GM12801 (cell line): ENCODE measurements around the gene RUNDC3A.

ENCODE experiments used
- CTCF ChIP-seq: IDR thresholded peaks from one replicate; pipeline ENCODE4 v1.5.1; 2011; ENCODE audit warnings: control low read depth; ENCODE audit not compliant: insufficient read length; ENCODE audit errors: extremely low read depth

Gene RUNDC3A

GRCh38 chr17:44333371-44333770 is 25.0 kb downstream of the RUNDC3A start:
- TF ChIP-seq CTCF = no peak

- TF ChIP-seq CTCF = no peak
These were observed 25.9 kb downstream of the RUNDC3A start for GRCh38 chr17:44334315-44334714.

DNA sequence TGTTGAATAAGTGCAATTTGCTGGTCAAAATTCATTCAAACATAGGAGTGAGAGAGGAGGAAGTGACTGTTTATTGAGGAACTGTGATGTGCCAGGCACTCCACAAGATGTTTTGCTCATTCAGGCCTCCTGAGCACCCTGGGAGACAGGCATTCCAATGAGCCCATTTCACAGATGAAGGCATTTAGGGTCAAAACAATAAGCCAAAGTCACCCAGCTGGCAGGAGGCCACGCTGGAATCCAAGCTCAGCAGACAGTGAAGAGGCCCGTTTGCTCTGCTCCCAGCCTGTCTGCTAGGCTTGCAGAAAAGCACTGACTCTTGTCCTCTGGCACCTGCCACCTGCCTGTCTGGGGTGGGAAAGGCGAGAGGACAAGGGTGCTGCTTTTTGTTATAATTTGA is 26.3 kb downstream of the RUNDC3A start:
- no peak for TF ChIP-seq CTCF

- TF ChIP-seq CTCF = no peak
These were observed 27.2 kb downstream of the RUNDC3A start for GRCh38 chr17:44335564-44335963.

GRCh38 chr17:44335968-44336367 is 27.6 kb downstream of the RUNDC3A start:
- TF ChIP-seq CTCF = no peak

DNA sequence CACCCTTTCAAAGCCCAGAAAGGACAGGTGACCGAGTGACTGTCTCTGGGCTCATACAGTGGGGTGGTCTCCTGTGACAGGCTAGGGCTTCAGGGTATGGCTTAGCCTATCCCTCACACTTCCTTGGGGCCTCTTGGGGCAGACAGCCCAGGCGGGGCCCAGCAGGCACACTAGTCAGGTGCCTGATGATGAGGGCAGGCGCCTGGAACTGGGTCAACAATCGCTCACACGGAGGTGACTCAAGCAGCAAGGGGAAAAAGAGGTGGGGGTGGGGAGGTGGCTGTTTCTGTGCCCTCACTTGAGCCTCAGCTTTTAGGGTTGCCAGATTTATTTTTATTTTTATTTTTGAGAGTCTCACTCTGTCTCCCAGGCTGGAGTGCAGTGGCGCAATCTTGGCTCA is 30.3 kb downstream of the RUNDC3A start:
- no peak for TF ChIP-seq CTCF

DNA sequence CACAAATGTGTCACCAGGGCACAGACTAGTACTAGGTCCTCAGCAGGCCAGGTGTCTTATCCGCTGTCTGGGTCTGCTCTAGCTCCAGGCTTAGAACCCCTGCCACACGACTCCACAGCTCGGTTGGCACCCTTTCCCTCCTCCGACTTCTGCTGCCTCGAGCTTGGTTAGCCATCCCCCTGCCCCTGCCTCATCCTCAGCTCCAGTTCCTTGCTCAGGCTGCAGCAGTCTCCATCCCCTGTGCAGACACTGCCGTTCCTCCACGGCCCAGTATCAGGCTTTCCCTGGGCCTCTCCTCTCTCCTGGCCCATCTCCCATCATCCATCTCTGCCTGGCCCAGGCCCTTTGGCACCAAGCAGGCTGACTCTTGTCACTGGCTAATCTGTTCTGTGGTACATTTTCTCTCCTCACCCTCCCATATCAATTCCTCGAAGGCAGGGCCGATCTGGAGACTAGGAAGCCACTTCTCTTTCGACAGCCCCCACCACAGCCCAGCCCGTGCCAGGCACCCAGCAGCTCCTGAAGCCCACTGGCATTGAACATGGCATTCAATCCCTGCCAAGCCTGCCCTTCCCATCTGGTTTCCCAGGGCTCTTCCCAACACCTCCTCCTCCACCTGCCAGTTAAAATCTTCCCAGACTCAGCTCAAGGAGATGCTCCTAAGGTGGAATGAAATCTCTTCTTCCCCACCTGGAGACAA is 35.3 kb downstream of the RUNDC3A start:
- TF ChIP-seq CTCF = no peak
